Ureter (tissue), 1 donor: ENCODE results near the gene FOXJ1. TPM values are rescaled to one million over a fixed set of nuclear protein-coding genes. Genes with fewer than 3 reads are reported as not detected.

Experiments
- DNase-seq: peaks from one replicate; pipeline ENCODE4 v3.0.0-alpha.2; 2020; ENCODE audit warnings: low spot score
- total RNA-seq: library from RNA; stranded (reverse); gene quantifications from one replicate; pipeline ENCODE4 v1.2.4, GENCODE V29; 2023
- donor health status: DM: yes; HTN: yes; CAD: no.

The FOXJ1 gene
- total RNA-seq, 1 donor from 2014 or later: 2.5 TPM

DNA sequence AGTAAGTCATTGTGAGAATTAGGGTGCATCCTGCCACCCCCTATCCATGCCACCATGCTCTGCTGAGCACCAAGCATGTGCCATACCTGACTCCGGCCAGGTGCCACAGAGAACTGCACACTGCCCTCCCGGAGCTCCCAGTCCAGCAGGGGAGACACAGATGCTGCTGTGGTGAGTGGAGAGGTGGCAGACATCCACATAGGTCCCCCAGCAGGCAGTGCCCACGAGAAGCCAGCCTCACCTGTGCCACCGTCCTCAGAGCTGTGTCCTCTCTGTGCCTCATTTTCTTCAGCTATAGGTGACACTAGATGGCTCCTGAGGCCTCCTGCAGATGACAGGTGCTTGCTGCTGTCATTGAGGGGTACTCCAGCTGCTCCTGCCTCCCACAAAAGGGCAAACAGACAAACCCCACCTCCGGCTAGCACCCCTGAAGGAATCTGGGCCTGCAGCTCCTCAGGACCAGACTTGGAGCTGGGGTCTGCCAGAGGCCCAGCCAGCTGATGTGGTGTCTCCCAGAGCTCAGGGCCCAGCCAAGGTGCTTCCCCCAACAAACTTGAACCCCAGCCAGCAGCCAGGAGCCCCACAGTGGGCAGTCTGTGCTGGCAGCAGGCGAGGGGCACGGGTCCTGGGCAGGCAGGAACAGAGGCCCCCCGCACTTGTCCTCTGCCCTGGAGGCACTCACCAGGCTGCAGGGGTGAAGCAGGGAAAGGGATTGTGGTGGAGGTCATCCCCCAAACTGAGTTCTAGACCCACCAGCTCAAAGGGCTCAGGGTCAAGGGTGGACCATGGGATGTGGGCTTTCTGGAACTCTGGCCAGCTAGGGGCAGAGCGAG, 17.1 kb downstream of the FOXJ1 start:
- no peak for DNase-seq

DNA sequence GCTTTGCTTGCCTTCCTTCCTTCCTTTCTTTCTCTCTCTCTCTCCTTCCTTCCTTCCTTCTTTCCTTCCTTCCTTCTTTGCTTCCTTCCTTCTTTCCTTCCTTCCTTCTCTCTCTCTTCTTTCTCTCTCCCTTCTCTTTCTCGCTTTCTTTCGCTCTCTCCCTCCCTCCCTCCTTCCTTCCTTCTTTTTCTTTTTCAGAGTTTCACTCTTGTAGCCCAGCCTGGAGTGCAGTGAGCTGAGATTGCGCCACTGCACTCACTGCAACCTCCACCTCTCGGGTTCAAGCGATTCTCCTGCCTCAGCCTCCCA, 17.9 kb downstream of the FOXJ1 start:
- no peak for DNase-seq

DNA sequence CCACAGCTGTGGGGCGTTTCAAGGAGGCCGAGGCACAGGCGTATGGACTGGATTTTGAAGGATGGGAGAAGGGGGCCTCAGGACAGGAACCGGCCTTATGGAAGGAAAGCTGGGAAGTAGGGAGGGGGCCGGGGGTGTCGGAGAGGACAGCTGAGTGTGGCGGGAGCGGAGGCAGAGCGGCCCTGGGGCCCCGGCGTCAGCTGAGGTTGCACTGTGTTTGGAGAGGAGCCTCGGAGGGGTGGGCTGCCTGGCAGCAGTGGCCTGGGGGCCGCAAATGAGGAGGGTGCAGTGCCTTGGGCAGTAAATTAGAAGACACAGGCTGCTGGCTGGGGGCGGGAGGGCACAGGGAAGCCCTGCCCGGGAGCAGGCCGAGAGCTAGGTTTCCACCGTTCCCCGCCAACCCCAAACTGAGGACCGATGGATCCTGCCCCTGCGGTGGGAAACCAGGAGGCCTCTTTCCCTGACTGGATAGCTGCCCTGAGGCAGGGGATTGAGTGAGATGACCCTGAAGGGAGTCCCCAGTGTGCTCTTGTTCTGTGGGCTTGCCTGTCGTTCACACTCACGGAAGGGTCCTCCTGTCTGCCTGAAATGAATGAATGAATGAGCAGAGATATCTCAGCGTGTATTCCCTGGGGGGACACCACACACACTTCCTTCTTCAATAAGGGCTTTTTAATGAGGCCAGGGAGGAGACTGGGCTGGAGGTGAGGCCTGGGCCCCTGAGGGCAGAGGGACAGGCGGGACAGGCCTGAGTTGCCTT, 18.4 kb downstream of the FOXJ1 start:
- DNase-seq: no peak

DNA sequence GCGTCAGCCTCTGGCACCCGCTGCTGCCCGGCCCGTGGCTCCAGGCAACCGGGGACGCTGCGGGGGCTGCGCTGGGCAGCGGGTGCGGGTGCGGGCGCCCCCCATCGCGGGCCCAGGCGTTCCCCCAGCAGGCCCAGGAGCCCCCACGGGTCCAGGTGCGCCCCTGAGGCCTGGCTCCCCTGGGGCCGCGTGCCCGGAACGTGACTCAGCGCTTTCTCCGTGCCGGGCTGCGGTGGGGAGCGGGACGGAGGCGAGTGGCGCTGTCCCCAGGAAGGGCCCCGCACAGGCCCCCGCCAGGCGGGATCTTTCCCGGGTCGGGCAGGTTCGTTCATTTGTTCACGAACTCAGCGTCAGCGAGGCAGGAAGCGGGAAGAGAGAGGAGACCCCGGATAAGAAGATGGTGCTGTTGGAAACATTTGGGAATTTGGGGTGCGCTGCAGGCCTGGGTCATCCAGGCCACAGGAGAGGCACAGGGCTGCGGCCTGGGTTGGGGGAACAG, 19.1 kb downstream of the FOXJ1 start:
- no peak for DNase-seq

DNA sequence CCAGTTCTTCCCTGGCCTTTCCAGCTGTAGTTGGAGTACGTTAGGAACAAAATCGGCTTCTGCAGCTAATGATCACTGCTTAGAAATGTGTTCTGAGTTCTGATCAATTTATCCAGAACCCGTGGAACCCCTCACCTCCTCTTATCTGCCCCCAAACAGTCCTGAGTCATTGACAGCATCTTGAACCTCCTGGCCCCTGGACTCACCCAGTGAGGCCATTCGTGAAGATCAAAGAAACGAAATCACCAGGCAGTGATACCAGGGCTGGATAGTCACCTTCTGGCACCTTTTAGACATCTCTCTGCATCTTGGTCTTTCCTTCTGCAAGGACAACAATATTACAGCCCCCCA, 20.4 kb downstream of the FOXJ1 start:
- DNase-seq: no peak

DNA sequence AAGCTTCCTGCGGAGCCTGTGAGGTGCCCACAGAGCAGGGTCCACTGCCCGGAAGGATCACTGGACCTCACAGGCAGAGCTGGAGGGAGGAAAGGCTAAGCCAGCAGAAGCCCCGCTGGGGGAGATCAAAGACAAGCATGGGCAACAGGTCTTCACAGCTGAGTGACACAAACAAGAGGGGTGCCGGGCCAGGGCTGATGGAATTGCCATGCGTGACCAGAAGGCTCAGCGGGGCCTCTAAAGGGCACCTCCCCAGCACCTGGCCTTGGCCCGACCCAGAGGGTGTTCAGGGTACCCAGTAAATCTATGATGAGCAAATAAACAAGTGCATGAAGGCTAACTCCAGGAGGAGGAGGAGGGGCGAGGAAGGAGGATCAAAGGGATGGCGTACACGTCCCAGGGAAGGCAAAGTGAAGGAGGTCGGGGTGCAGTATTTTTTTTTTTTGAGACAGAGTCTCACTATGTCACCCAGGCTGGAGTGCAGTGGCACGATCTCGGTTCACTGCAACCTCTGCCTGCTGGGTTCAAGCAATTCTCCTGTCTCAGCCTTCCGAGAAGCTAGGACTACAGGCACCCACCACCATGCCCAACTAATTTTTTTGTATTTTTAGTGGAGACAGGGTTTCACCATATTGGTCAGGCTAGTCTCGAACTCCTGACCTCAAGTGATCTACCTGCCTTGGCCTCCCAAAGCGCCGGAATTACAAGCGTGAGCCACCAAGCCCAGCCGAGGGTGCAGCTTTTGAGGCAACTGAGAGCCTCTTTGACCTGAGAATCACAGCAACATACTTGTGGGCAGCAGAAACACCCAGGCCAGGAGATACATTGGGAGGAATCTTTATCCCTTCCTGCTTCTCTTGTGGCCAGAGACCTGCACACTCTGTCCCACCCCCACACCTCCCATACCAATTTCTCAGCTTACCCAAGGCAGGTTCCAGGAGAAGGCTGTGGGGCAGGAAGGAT, 21.4 kb downstream of the FOXJ1 start:
- DNase-seq: no peak

DNA sequence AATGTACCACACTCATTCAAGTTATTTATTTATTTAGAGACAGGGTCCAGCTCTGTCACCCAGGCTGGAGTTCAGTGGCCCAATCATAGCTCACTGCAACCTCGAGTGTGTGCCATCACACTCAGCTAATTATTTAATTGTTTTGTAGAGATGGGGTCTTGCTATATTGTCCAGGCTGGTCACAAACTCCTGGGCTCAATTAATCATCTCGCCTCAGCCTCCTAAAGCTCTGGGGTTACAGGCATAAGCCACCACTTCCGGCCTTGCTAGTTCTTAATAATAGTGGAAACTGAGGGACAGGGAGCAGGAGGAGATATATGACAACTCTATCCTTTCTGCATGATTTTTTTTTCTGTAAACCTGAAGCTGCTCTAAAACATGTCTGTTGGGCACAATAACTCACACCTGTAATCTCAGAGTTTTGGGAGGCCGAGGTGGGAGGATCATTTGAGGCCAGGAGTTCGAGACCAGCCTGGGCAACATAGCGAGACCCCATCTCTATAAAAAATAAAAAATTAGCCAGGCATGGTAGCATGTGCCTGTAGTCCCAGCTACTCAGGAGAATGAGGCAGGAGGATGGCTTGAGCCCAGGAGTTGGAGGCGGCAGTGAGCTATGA, 25.8 kb downstream of the FOXJ1 start:
- no peak for DNase-seq

DNA sequence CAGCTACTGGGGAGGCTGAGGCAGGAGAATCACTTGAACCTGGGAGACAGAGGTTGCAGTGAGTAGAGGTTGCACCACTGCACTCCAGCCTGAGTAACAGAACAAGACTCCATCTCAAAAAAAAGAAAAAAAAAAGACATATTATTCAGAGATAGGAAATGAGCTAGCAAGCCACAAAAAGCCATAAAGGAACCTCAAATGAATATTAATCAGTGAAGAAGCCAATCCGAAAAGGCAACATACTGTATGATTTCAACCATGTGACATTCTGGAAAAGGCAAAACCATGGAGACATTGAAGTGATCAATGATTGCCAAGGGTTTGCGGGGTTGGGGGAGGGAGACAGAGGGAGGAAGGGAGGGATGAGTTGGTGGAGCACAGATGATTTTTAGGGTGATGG, 29.1 kb downstream of the FOXJ1 start:
- no peak for DNase-seq

DNA sequence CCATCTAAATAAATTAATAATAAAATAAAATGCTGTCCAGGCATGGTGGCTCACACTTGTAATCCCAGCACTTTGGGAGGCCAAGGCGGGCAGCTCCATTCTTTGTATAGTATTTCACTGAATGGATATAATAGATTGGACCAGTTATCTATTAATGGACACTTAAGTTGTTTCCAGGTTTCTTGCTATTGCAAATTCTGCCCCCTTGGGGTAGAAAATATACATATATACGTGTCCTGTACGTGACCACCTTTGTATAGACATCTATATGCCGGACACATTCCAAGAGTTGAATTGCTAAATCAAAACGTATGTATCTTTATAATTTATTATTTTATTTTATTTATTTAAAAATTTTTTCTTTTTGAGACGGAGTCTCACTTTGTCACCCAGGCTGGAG, 33.5 kb downstream of the FOXJ1 start:
- DNase-seq: no peak

DNA sequence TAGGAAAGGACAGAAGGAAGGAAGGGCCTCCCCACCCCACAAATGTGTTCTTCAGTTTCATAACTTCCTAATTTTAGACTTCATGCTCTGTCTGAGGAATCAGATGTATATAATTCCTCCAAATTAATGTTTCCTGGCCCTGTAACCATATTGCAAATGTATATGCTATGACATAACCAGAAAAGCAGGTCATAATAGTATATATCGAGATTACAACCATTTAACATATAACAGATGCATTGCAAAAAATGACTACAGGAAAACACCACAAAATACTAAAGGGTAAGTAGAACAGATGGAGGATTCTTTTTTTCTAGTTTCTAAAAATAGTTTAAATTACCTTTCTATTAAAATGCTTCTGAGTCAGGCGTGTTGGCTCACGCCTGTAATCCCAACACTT, 34.3 kb downstream of the FOXJ1 start:
- DNase-seq: no peak

DNA sequence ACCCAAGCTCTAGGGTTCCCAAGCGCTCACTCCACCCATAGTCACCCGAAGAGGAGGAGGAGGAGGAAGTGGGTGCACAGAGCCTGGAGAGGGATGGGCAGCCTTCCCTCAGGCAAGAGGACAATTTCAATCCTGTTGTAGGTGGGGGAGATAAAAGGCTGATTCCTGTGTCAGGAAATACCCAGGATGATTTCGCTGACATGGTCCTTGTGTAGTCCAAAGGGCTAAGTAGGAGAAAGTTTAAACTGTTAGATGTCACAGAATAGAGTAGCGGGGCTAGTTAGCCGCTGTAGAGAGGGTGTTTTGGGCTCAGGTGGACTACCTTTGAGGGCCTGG, 36.2 kb downstream of the FOXJ1 start:
- no peak for DNase-seq

DNA sequence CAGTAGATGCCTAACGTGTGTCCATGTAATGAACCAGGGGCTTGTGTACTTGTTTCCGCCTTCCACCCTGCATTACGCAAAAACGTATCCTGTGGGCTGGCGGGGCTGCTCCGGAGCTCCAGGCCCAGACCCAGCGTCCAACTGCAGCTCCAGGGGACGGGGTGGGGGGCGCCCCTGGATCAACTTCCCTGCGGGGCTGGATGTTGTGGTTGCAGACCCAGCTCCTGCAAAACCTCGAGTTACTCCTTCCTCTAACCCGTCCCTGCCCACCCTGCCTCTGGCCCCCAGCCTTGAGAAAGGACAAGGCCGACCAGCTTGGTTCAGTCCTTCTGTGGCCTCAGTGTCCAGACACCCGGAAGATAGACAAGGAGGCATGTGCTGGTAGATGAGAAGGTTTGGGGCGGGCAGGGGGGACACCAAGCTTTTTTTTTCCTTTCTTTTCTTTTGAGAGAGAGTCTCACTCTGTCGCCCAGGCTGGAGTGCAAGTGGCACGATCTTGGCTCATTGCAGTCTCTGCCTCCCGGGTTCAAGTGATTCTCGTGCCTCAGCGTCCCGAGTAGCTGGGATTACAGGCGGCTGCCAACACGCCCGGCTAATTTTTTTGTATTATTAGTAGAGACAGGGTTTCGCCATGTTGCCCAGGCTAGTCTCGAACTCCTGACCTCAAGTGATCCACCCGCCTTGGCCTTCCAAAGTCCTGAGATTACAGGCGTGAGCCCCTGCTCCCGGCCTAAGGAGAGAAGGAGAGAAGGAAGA, 36.7 kb downstream of the FOXJ1 start:
- no peak for DNase-seq

DNA sequence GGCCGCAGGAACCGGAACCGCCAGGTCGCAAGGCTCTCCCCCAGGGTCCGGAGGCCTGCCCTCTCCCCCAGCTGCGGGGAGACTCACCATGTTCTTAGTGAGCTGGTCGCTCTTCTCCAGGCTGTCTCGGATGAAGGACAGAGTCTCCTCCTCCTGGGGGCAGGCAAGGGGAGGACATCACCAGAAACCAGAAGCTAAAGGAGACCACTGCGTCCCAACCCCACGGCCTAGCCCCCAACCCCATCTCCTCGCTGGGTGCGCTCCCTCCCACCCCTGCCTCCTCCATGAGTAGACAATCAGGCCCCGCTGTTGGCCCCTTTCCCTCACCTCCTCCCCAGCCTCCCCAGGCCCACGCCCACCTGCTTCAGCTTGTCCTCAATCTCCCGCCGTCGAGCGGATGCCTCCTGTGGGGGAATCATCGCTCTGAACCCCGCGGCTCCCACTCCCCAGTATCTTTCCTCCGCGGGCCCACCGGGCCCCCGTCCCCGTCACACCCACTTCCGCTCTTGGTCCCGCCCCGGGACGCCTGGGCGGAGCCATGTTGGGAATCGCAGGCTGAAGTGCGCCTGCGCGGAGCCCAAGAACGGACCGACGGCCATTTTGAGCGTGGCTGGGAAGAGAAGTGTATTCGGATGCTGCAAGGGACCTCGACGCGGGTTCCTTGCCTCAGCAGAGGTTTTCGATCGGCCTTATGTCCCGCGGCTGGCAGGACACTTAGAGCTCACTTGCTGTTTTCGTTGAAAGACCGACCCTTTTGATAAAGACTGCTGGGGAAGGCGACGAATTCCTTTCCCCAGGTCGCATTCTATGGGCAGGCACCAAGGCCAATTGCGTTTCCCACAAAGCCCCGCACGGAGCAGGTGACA, 37.5 kb downstream of the FOXJ1 start, which contains the start of gene EXOC7:
EXOC7 (minus strand) TSS at position 514 of the 866 bp plus-strand sequence; CDS start at position 419, 95 bp downstream.
- peak; percentile 93 for DNase-seq

DNA sequence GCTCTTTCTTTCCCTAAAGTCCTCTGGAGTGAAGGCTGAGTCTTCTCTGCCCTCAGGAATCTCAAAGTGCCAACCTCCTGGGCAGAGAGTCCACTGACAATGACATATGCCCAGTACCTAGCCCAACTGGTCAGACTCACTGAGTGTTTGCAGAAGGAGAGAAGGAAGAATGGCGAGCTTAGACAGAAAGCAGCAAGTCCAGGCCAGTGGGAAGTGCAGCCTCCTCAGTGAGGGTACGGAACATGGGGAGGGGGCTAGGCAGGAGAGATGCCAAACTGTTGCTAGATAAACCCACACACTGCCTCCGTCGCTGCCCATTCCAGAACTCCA, 38.1 kb downstream of the FOXJ1 start:
- DNase-seq: no peak

DNA sequence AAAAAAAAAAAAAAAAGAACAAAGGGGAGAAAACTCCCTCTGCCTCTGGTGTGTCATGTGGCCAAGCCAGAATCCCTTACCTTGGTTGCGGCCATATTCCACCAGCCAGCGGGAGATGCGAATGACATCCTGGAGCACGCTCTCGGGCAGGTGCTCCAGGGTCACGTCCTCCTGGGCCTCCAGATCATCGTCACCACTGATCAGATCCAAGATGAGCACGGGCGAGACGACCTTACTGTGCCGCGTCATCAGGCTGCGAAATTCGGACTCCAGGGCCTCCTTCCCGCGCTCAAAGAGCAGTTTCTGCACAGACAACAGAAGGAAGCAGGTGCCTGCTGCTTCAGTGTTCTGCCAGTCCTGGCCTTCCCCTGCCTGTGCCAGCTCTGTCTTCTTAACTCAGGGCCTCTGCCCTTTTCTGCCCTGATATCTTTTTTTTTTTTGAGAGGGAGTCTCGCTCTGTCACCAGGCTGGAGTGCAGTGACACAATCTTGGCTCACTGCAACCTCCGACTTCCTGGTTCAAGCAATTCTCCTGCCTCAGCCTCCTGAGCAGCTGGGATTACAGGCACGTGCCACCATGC, 43.2 kb downstream of the FOXJ1 start:
- DNase-seq: no peak

DNA sequence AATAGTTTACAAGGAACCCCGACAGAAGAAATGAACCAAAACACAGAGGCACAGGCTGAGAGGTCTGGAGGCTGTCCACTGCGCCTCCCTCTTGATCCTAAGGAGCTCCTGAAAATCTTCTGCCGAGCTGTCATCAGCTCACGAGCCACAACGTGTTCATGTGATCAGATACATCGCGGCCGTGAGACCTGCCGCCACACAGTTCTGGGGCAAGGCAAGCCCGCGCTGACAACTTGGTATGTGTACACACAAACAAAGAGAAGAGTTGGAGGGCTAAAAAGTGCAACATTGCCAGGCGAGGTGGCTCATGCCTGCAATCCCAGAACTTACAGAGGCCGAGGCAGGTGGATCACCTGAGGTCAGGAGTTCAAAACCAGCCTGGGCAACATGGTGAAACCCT, 45.1 kb downstream of the FOXJ1 start:
- no peak for DNase-seq

DNA sequence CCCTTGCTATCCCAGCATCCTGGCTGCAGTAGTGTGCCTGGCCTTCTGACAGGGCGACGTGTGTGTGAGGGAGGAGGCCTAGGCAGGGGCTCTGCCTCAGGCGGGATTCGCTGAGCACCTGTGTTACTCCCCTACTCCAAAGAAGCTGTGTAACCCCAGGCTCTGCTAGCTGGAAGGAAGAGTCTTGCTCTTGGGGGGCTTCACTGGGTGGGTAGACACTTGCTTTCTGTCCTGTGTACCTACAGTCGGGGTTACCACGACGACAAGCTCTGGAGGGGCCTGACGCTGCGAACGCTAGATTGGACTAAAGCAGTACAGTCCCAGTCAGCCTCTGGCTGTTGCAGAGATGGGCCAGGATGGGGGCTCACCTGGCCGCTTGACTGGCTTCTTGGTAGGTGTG, 47.0 kb downstream of the FOXJ1 start:
- DNase-seq: no peak

DNA sequence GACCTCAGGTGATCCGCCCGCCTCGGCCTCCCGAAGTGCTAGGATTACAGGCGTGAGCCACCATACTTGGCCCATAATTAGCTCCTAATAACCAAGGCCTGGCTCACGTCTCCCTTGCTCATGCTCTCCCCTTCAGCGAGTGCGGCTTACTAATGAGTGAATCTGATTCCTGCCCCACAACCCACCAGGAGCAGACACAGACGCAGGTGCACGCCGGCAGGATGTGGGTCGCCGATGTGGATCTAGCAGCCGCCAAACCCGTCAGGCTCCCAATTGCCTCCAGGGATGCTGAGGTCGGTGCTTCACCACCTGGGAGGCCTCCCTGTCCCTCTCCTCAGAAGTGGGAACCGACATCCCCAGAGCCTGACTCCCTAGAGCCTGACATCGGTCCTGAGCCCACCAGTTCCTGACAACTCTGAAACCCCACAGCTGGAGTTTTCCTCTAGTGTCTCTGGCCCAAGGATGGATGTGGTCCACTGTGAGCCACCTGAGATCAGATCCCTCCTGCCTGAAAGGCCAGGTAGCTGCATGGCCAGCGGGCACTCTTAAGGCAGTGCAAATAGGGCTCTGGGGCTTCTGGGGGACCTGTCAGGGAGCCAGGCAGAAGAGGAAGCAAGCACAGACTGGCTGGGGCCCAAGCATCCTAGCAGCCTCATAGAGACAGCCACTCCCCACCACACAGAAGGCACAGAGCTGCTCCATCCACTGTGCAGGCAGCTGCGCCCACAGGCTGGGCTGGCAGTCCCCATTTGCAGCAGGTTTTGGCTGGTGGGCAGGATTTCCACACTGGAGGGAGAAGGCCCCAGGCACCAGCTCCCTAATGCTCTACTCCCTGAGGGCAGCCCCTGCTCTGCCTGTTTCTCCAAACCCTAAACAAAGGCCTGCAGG, 48.3 kb downstream of the FOXJ1 start:
- no peak for DNase-seq
